Chondrocyte (in vitro differentiated cells): ENCODE data around the gene MFAP1. TPM values are rescaled to one million over a fixed set of nuclear protein-coding genes. Genes with fewer than 3 reads are reported as not detected.

Source experiments
- DNase-seq: peaks from one replicate; pipeline ENCODE4 v3.0.0; 2021; ENCODE audit warnings: mixed read lengths, low spot score
- H3K27ac Mint-ChIP-seq: one replicate; pipeline ENCODE4 v1.8.0; 2021; ENCODE audit warnings: mild to moderate bottlenecking, moderate library complexity, mixed read lengths; ENCODE audit not compliant: unreplicated experiment
- H3K27me3 Mint-ChIP-seq: 2 replicates; pipeline ENCODE4 v1.8.0; 2021; ENCODE audit warnings: low read depth, mixed read lengths
- H3K36me3 Mint-ChIP-seq: 2 replicates; pipeline ENCODE4 v1.8.0; 2021; ENCODE audit warnings: low read depth, mixed read lengths
- H3K4me1 Mint-ChIP-seq: 2 replicates; pipeline ENCODE4 v1.8.0; 2021; ENCODE audit warnings: low read depth, mild to moderate bottlenecking, mixed read lengths
- H3K4me3 Mint-ChIP-seq: one replicate; pipeline ENCODE4 v1.8.0; 2021; ENCODE audit warnings: mild to moderate bottlenecking, moderate library complexity, mixed read lengths; ENCODE audit not compliant: unreplicated experiment
- H3K9me3 Mint-ChIP-seq: 2 replicates; pipeline ENCODE4 v1.8.0; 2021; ENCODE audit warnings: low read depth, mixed read lengths
- total RNA-seq: library from RNA; stranded (reverse); gene quantifications from 3 replicates; pipeline ENCODE4 v1.2.1, GENCODE V29; 2021
- TF ChIP-seq, protein P1 (sequence below): fragments of 200-600 bp; sonication (generic); IDR thresholded peaks from 2 replicates; pipeline ENCODE4 v1.5.0; 2021; ENCODE audit warnings: antibody characterized with exemption, mild to moderate bottlenecking, moderate library complexity

MFAP1 gene
- total RNA-seq, 1 donor from 2014 or later = 26.2 TPM

DNA sequence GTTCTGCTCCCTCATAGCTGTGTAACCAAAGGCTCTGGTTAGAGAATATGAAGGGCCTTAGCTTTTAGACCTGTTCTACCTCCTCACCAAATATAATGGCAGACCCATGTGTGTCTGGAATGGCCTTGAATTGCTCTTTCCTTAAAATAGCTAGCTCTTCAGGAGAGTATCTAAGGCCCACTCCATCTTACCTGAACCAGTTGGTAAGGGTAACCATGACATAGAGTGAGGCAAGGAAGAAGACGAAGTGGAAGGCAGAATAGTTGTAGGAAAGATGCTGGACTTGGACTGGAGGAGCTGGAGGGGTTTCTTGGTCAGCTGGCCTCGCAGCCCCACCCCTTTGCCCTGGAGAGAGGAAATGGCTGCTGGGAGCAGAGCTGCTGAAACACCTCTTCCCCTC, 29.3 kb downstream of the MFAP1 start:
- peak overlapping the region; percentile 97 for H3K27ac Mint-ChIP-seq
- no peaks in the 10 kb centered on the region for H3K27me3 Mint-ChIP-seq
- no peak for DNase-seq
- TF ChIP-seq, protein P1, sequence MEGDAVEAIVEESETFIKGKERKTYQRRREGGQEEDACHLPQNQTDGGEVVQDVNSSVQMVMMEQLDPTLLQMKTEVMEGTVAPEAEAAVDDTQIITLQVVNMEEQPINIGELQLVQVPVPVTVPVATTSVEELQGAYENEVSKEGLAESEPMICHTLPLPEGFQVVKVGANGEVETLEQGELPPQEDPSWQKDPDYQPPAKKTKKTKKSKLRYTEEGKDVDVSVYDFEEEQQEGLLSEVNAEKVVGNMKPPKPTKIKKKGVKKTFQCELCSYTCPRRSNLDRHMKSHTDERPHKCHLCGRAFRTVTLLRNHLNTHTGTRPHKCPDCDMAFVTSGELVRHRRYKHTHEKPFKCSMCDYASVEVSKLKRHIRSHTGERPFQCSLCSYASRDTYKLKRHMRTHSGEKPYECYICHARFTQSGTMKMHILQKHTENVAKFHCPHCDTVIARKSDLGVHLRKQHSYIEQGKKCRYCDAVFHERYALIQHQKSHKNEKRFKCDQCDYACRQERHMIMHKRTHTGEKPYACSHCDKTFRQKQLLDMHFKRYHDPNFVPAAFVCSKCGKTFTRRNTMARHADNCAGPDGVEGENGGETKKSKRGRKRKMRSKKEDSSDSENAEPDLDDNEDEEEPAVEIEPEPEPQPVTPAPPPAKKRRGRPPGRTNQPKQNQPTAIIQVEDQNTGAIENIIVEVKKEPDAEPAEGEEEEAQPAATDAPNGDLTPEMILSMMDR = no peak
- H3K36me3 Mint-ChIP-seq = peaks cover 23% of the 10 kb centered on the region
- peaks cover 66% of the 10 kb centered on the region for H3K4me1 Mint-ChIP-seq
- no peaks in the 10 kb centered on the region for H3K9me3 Mint-ChIP-seq
- peak overlapping the region; percentile 43 for H3K4me3 Mint-ChIP-seq

DNA sequence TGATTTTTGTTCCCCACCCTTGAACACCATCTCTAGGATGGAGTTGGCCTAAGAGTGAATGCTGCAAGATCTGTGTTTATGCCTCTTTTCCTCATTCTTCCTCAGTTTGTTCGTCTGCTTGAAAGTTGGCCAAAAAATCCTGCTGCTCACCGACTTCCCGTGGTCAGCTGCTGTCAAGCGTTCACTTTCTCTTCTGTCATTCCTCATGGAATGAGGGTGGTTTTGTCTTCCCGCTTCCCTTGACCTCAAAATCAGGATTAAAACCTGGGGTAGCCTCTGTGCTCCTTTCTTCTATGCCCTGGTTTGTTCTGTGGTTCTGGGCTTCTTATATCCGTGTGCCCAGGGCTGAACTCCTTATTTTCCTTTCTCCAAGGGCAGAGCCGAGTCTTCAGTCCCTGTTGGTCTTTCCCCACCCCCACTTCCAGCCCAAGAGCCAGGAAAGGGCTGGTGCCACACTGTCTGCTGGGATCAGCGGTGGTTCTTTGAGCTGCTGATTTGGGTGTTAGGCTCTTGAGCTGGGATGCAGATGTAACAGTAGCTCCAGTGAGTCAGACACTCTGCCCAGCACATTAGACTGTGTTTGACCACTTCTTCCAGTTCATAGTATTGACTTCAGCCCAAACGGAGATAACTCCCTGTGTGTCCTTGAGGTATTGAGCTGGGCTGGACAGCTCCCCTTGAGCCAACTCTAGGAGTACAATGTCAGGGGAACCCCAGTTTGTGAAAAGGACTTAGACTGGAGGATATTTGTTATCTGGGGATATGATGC, 30.0 kb downstream of the MFAP1 start:
- Mint-ChIP-seq H3K36me3 (peaks cover 23% of the 10 kb centered on the region), H3K27ac (peak overlapping the region; percentile 97), H3K4me1 (peaks cover 59% of the 10 kb centered on the region)

DNA sequence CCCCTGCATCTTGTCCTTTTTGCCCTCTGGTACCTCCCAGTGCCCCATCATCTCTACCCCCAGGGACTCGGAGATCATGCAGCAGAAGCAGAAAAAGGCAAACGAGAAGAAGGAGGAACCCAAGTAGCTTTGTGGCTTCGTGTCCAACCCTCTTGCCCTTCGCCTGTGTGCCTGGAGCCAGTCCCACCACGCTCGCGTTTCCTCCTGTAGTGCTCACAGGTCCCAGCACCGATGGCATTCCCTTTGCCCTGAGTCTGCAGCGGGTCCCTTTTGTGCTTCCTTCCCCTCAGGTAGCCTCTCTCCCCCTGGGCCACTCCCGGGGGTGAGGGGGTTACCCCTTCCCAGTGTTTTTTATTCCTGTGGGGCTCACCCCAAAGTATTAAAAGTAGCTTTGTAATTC, 30.8 kb downstream of the MFAP1 start:
- H3K4me3 Mint-ChIP-seq = peak overlapping the region; percentile 88
- peaks cover 57% of the 10 kb centered on the region for H3K4me1 Mint-ChIP-seq
- DNase-seq = no peak
- TF ChIP-seq, protein P1 = no peak
- H3K27me3 Mint-ChIP-seq = no peaks in the 10 kb centered on the region
- peak overlapping the region; percentile 97 for H3K27ac Mint-ChIP-seq
- H3K36me3 Mint-ChIP-seq = peaks cover 23% of the 10 kb centered on the region
- no peaks in the 10 kb centered on the region for H3K9me3 Mint-ChIP-seq

More for the DNA sequence above, 30.0 kb downstream of the MFAP1 start:
- Mint-ChIP-seq H3K27me3 (no peaks in the 10 kb centered on the region), H3K4me3 (peak overlapping the region; percentile 88), H3K9me3 (no peaks in the 10 kb centered on the region)
- DNase-seq = no peak
- TF ChIP-seq, protein P1 = no peak

DNA sequence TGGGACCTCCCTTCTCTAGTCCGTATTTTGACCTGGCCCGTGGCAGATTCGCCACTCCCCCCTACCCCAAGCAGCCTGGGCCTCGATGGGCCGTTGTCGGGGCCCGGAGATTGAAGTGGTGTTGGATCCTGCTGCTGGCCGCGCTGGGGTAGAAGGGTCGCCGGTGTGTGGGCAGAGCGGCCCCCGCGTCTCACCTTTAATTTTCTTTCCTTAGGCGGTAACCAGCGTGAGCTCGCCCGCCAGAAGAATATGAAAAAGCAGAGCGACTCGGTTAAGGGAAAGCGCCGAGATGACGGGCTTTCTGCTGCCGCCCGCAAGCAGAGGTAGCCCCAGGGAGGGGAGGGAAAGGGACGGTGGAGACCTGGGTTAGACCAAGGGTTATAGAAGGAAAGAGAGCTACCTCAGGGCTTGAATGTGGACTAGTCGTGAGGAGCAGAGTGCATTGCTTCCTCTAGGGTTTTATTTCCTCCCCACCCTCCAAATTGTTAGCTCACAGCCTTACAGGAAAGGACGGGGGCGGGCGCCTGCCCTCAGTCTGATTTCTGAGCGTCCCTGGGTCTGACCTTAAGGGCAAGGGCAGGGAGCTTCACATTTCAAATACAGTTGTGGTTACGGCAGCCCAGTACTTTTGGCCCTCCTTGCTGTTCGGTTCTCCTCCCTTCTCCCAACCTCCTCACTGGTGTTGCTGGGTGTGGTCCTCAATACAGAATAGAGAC, 31.6 kb downstream of the MFAP1 start:
- Mint-ChIP-seq H3K36me3 (peaks cover 23% of the 10 kb centered on the region), H3K27ac (peak overlapping the region; percentile 97), H3K4me1 (peaks cover 51% of the 10 kb centered on the region), H3K4me3 (peak overlapping the region; percentile 88), H3K9me3 (no peaks in the 10 kb centered on the region), H3K27me3 (no peaks in the 10 kb centered on the region)
- TF ChIP-seq, protein P1 = peak; percentile 35
- DNase-seq = no peak

DNA sequence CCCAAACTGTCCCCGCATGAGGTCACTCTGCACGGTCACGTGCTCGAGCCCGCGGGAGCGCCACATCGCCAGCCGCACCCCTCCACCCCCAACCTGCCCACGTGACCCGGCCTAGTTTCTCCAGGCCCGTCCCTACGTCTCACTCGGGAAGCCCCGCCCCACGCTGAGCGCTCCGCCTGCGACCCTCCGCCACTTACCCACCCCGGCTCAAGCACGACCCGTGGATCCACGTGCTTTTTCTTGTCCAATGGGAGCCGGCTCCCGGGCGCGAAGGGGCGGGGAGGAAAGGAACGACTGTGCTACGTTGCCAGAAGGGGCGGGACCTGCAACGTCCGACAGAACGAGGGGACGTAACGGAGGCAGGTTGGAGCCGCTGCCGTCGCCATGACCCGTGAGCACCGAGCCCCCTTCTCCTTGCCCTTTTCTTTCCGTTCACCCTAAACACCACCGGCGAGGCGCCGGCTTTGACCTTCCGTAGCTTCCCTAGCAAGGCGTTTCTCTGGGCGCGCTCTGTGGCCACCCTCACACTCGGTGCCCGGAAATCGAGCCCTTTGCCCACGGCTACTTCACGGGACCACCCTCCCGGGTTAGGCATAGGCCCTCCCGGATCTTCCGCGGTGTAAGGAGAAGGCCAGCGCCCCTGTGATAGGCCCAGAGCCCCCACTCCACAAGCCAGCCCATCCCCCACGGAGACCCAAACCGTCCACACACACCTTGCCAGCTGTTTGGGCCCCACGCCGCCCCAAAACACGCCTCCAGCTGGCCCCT, 32.3 kb downstream of the MFAP1 start, which contains the start of gene SERF2:
TSS of gene SERF2 (plus strand) at position 328 of the 768 bp plus-strand sequence. CDS start at position 385, 57 bp downstream.
- Mint-ChIP-seq H3K9me3 (no peaks in the 10 kb centered on the region), H3K4me1 (peaks cover 45% of the 10 kb centered on the region), H3K36me3 (peaks cover 23% of the 10 kb centered on the region), H3K4me3 (peak within 1 kb of the TSS; percentile 88), H3K27me3 (no peaks in the 10 kb centered on the region), H3K27ac (peak within 1 kb of the TSS; percentile 97)
- DNase-seq = peak; percentile 100
- TF ChIP-seq, protein P1 = no peak
